Suprapubic skin (tissue), 3 donors: Measurements from ENCODE around the gene SLC25A39.

ENCODE experiments used
- CTCF ChIP-seq, 2 donors: fragments of 200-600 bp in 1 of 2; fragments of 450-650 bp in 1 of 2; sonication (generic) in 1 of 2; IDR thresholded peaks; one replicate each; pipeline ENCODE4 v1.5.1; 2016 to 2019; ENCODE audit warnings: antibody characterized with exemption in 2 of 2, mild to moderate bottlenecking in 1 of 2, moderate library complexity in 1 of 2
- EP300 ChIP-seq: sonication (generic); formaldehyde crosslinking; IDR thresholded peaks from one replicate; pipeline ENCODE4 v1.6.1; 2017; ENCODE audit warnings: antibody characterized with exemption
- POLR2A ChIP-seq, 2 donors: fragments of 450-650 bp; IDR thresholded peaks; one replicate each; pipeline ENCODE4 v1.6.1; 2017; ENCODE audit warnings: antibody characterized with exemption in 2 of 2, mild to moderate bottlenecking in 2 of 2, moderate library complexity in 2 of 2

GRCh38 chr17:44355642-44356099, 31.0 kb upstream of the SLC25A39 start:
- TF ChIP-seq CTCF (IDR thresholded peaks at IDR 0.05) (no peak), POLR2A (IDR thresholded peaks at IDR 0.05) (no peak), EP300 (no peak)
